Type B pancreatic cell (in vitro differentiated cells): ENCODE results near the gene NPLOC4. TPM values are rescaled to one million over a fixed set of nuclear protein-coding genes. Genes with fewer than 3 reads are reported as not detected.

Source experiments
- DNase-seq: peaks from one replicate; pipeline ENCODE4 v3.0.0; 2021; ENCODE audit warnings: mixed read lengths; ENCODE audit not compliant: unreplicated experiment; ENCODE audit errors: extremely low spot score
- H3K27ac Mint-ChIP-seq: 2 replicates; pipeline ENCODE4 v1.8.0; 2021; ENCODE audit warnings: mild to moderate bottlenecking, mixed read lengths
- H3K27me3 Mint-ChIP-seq: 2 replicates; pipeline ENCODE4 v1.8.0; 2021; ENCODE audit warnings: mixed read lengths
- H3K36me3 Mint-ChIP-seq: 2 replicates; pipeline ENCODE4 v1.8.0; 2021; ENCODE audit warnings: mixed read lengths
- H3K4me1 Mint-ChIP-seq: one replicate; pipeline ENCODE4 v1.8.0; 2021; ENCODE audit warnings: mixed read lengths; ENCODE audit not compliant: unreplicated experiment
- H3K4me3 Mint-ChIP-seq: 2 replicates; pipeline ENCODE4 v1.8.0; 2021; ENCODE audit warnings: mild to moderate bottlenecking, mixed read lengths
- H3K9me3 Mint-ChIP-seq: 2 replicates; pipeline ENCODE4 v1.8.0; 2021; ENCODE audit warnings: mixed read lengths
- CTCF ChIP-seq: fragments of 200-600 bp; sonication (generic); conservative IDR thresholded peaks from 2 replicates; pipeline ENCODE4 v1.5.0; 2021; ENCODE audit warnings: antibody characterized with exemption, mild to moderate bottlenecking
- total RNA-seq: library from RNA; stranded (reverse); gene quantifications from 2 replicates; pipeline ENCODE4 v1.2.1, GENCODE V29; 2021; ENCODE audit warnings: low replicate concordance

Gene NPLOC4
- total RNA-seq, 1 donor from 2014 or later = 82.4 TPM

- peak overlapping the region; percentile 95 for H3K27ac Mint-ChIP-seq
- H3K4me3 Mint-ChIP-seq = peak overlapping the region; percentile 90
- H3K4me1 Mint-ChIP-seq = peaks cover 15% of the 10 kb centered on the region
- DNase-seq = no peak
- H3K9me3 Mint-ChIP-seq = no peaks in the 10 kb centered on the region
- no peak for TF ChIP-seq CTCF
- peaks cover 14% of the 10 kb centered on the region for H3K27me3 Mint-ChIP-seq
- H3K36me3 Mint-ChIP-seq = peaks cover 7% of the 10 kb centered on the region
These were observed 120.5 kb downstream of the NPLOC4 start for GRCh38 chr17:81516439-81516838.

GRCh38 chr17:81515530-81516041 is 121.3 kb downstream of the NPLOC4 start:
- no peak for DNase-seq
- TF ChIP-seq CTCF = no peak
- Mint-ChIP-seq H3K4me1 (peaks cover 12% of the 10 kb centered on the region), H3K9me3 (no peaks in the 10 kb centered on the region), H3K27ac (peak overlapping the region; percentile 95), H3K27me3 (peaks cover 19% of the 10 kb centered on the region), H3K36me3 (peaks cover 15% of the 10 kb centered on the region), H3K4me3 (peak overlapping the region; percentile 90)

DNA sequence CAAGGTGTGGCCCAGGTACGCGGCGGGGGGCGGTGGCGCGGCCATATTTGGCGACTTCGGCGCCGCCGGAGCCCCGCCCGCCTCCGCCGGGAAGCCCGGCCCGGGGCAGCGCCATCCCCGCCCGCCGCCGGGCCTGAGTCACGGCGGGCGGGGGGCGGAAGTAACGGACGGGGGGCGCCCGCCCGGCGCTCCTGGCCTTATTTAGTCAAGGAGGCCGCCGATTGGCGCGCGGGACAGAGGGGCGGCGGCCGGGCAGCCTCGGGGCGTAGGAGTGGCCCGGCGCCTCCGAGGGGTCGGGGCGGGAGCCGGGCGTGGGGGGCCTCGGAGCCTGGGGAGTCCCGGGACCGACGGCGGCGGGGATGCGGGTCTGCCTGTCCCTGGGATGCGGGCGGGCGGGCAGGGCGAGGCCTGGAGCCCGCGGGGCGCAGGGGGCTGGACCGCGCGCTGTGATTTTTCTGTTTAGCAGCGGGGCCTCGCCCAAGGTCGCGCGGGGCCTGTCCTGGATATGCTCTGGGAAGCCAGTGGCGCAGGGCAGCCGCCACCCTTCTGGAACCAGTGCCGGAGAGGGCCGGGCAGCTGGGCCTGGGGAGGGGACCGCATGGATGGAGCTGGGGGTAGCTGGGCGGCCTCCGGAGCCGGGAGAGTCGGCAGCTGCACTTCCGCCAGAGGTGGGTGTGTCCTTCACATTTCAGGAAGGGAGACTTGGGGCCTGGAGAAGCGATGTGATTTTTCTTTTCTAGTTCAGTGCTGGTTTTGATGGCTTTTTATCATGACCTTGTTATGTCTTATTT is 122.0 kb downstream of the NPLOC4 start:
- H3K4me3 Mint-ChIP-seq = peak overlapping the region; percentile 90
- TF ChIP-seq CTCF = no peak
- no peaks in the 10 kb centered on the region for H3K9me3 Mint-ChIP-seq
- H3K27me3 Mint-ChIP-seq = peaks cover 21% of the 10 kb centered on the region
- DNase-seq = no peak
- H3K36me3 Mint-ChIP-seq = peaks cover 22% of the 10 kb centered on the region
- H3K27ac Mint-ChIP-seq = peak overlapping the region; percentile 95
- peaks cover 13% of the 10 kb centered on the region for H3K4me1 Mint-ChIP-seq

DNA sequence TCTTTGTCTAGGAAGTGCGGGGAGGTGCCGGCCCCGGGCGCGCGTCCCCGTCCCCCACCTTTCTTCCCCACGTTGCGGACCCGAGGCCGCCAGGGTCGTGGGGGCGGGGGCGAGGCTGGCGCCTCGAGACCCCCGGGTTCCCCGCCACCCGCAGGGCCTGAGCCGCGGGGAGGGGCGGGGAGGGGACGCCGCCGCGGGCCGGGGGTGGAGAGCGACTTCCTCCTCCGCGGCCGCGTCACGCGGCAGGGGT is 122.5 kb downstream of the NPLOC4 start:
- Mint-ChIP-seq H3K36me3 (peaks cover 27% of the 10 kb centered on the region), H3K27ac (peak overlapping the region; percentile 88)
- no peak for DNase-seq

DNA sequence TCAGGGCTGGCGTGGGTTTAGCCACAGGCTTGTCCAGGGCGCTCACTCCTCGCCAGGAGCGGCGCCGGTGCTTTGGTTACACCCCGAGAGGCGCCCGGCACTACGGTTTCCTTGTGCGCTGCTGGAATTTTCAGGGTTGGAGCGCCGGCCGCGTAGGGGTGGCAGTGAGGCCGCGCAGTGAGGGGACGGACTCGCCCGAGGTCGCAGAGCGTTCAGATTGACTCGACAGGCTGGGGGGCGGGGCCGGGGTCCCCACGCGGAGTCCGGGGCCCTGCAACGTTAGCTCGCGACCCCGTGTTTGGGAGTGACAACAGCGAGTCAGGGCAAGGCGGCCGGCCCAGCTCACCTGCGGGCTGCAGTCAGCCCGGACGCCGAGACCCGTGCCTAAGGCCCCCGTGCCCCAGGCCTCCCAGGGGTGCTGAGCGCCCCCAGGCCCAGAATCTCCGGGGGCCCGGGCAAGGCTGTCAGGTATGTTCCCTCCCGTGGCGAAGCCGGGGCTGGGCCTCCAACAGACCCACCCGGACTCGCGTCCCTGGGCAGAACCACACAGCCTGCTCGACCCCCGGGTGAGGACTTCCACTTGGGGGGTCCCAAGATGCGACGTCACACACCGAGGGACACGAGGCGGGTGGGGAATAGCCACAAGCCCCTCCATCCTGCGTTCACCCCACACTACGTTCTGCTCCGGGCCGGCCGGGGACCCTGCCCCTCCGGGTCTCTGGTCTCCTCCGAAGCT is 123.0 kb downstream of the NPLOC4 start:
- TF ChIP-seq CTCF = no peak
- no peak for DNase-seq
- Mint-ChIP-seq H3K27ac (peak overlapping the region; percentile 99), H3K4me3 (peak overlapping the region; percentile 88), H3K36me3 (peaks cover 32% of the 10 kb centered on the region), H3K4me1 (peaks cover 23% of the 10 kb centered on the region), H3K27me3 (peaks cover 30% of the 10 kb centered on the region), H3K9me3 (no peaks in the 10 kb centered on the region)

More for the DNA sequence above, 122.5 kb downstream of the NPLOC4 start:
- H3K4me3 Mint-ChIP-seq = peak overlapping the region; percentile 79
- no peaks in the 10 kb centered on the region for H3K9me3 Mint-ChIP-seq
- peaks cover 25% of the 10 kb centered on the region for H3K27me3 Mint-ChIP-seq
- no peak for TF ChIP-seq CTCF
- peaks cover 18% of the 10 kb centered on the region for H3K4me1 Mint-ChIP-seq
